HG02763 (cell line): ENCODE results near the gene ALPK3.

Experiments used
- ATAC-seq: cut with Tn5 transposase; IDR thresholded peaks from one replicate; pipeline ENCODE4 v1.9.1; 2021; ENCODE audit warnings: mild to moderate bottlenecking, moderate library complexity; ENCODE audit not compliant: unreplicated experiment

Gene ALPK3

DNA sequence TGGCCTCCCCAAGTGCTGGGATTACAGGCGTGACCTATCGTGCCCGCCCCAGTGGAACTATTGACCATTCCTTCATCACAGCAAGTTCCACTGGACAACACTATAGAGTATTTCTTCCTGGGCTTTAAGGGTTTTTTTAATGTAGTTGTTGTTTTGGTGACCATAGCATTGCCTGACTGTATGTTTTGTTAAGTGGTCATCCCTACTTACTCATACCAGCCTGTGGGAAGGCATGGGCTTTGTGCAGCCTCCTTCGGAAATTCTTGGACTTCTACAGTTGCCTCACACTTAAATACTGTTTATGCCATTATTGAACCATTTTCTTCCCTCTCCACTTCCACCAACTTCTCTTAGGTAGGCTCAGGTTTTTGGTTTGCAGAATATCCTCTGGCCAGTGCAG, 19.9 kb upstream of the ALPK3 start:
- no peak for ATAC-seq

- no peak for ATAC-seq
Observed at GRCh38 chr15:84797801-84798200, 19.4 kb upstream of the ALPK3 start.

DNA sequence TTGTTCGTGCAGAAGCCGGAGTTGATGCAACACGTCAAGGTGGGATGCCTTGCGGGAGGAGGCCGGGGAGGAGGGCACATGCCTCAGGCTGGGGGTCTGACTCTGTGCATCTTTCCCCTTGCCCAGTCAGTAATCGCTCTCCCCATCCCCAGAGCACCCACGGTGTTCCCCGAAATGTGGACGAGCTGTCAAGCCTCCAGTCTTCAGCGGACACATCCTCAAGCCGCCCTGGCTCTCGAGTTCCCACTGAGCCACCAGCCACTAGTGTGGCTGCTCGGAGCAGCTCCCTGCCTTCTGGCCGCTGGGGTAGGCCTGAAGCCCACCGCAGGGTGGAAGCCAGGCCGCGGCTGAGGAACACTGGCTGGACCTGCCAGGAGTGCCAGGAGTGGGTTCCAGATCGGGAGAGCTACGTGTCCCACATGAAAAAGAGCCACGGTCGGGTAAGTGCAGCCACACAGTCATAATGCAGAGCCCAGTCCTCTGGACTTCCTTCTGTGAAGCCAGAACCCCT, 18.7 kb upstream of the ALPK3 start:
- no peak for ATAC-seq

DNA sequence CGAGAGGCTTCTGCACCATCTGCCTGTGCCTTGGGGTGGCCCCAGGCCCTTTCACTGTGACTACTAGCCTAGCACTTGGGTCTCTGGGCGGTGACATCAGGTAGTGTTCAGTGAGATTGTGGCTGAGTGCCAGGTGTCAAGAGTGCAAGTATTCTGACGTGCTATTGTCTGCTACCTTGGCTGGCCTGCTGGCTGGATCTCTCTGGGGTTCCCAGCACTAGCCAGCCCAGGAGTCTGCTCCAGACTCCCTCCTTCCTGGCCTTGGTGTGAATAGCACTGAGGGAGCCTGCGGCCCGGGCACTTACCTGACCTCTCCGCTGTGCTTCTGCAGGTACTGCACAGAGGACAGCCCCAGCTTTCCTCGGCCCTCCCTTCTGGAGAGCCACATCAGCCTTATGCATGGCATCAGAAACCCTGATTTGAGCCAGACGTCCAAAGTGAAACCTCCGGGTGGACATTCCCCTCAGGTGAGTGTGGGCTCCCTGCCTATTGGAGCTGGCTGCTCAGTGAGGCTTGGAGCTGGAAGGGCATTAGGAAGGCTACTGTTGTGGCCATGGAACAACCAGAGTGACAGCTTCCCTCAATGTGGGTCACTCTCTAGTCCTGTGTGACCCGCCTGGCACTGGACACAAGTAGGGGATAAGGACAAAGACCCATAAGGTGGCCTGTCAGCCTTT, 17.5 kb upstream of the ALPK3 start:
- no peak for ATAC-seq

DNA sequence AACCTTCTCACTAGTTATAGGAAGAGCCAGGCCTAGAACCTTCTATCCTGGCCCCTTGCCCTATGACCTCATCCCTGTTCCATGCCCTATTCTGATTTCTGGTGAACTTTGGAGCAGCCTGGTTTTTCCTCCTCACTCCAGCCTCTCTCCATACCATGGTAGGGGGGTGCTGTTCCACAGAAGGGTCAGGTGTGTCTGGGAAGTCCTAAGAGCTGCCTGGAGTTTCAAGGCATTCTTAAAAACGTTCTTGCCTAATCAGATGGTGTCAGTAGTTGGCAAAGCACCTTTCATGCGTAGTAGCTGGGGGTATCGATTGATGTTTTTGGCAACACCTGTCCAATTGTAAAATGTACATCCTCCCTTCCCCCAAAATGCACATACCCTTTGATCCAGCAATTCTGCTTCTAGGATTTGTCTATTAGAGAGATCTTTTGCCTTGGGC, 16.8 kb upstream of the ALPK3 start:
- no peak for ATAC-seq

DNA sequence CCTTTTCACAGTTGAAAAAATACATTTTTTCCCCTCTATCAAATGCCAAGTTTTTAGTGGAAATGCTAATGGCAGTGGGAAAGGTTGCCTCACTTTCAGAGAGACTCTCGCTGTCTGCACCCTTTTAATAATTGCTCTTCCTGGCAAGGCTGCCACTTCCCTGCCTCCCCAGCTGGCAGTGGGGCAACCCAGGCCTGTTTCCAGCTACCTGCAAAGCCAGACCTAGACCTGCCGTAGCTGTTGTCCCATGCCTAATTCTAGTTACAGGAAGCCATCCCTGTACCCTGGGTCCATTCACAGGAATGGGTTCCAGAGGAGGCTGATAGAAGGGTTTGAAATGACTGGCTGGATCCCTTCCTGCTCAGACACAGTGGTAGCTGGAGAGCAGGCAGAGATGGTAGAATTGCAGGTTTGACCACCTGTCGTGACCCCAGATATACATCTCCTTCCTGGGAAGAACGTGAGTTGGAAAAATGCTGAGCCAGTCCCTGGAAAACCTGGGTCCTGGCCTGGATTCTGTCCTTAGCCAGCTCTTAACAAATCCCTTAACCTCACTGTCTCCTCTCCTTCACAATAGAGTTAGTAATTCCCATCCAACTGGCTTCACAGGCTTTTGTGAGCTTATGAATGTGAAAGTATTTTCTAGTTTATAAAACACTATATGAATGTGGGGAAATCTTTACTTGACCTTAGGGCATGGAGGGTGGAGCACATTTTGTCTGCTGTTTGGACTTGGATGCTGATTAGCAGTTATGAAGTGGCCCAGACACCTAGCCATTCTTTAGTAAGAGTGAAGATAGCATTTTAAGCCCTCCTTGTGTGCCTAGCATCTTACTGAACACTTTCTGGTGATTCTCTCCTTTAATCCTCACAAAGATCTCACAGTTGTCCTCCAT, 12.9 kb upstream of the ALPK3 start:
- ATAC-seq: no peak

DNA sequence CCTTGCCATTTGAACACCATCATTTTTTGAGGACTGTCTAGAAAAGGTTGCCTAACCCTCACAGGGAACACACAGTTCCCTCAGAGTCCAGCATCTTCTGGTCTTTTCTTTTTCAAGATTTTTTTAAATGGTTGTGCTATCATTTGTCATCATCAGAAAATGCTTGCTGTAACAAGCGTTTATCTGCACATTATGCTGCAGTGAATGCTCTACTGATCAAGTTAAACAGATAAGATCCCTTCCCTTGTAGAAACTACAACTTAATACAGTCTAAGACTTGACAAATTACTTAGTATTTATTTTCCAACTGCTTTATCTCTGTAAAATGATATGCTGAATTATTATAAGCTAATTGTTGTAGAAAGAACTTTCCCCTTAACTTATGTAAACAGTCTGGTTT, 11.9 kb upstream of the ALPK3 start:
- ATAC-seq: no peak

GRCh38 chr15:84807228-84807627, 9.9 kb upstream of the ALPK3 start:
- no peak for ATAC-seq

GRCh38 chr15:84810073-84810840, 6.9 kb upstream of the ALPK3 start:
- no peak for ATAC-seq

- no peak for ATAC-seq
Observed at GRCh38 chr15:84811151-84811550, 6.0 kb upstream of the ALPK3 start.

DNA sequence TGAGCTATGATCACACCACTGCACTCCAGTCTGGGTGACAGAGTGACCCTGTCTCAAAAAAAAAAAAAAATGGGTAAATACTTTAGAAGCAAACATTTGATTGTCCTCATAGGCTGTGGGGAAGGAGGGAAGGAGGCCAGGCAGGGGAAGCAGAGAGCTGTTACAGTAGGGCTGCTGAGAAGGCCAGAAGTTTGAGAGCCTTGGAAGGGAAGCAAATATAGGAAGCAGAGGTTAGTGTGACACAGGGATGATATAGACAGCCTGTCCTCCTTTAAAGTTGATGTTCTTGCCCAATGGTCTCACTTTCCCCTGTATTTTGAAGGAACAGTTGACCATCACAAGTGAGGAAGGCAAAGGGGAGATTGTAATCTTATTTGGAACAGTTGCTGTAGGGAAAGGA, 5.3 kb upstream of the ALPK3 start:
- no peak for ATAC-seq

DNA sequence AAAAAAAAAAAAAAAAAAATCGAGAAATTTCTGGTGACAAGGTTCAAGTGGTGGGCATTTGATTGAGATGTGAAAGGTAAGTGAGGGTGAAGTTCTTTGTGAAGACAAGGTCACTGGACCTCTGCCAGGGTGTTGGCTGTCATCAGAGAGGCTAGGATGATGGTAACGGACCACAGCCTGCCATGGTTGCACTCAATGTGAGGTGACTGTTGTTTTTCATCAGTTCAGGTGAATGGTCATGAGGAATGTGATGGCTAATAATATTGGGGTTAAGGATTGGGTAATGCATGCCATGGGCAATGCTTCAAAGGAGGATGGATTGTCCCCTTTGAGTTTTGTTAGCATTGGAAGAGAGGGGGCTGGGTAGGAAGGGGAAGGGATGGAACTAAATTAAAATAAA, 4.3 kb upstream of the ALPK3 start:
- no peak for ATAC-seq

DNA sequence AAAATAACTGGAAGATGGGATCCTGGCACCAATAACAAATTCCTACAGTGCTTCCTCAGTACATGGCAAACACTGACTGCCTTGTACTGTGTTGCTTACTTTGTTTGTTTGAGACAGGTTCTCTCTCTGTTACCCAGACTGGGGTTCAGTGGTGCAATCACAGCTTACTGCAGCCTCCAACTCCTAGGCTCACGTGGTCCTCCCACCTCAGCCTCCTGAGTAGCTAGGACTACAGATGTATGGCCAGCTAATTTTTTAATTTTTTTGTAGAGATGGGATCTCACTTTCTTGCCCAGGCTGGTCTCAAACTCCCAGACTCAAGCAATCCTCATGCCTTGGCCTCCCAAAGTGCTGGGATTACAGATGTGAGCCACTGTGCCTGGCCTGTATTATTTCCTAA, 3.7 kb upstream of the ALPK3 start:
- no peak for ATAC-seq

GRCh38 chr15:84813931-84814330, 3.2 kb upstream of the ALPK3 start:
- no peak for ATAC-seq

GRCh38 chr15:84814916-84815315, 2.2 kb upstream of the ALPK3 start:
- ATAC-seq: no peak

GRCh38 chr15:84817466-84818081, 418 bp downstream of the ALPK3 start:
- no peak for ATAC-seq

- no peak for ATAC-seq
Observed at GRCh38 chr15:84818261-84819131, 1.3 kb downstream of the ALPK3 start.

- no peak for ATAC-seq
Observed at GRCh38 chr15:84819291-84819768, 2.2 kb downstream of the ALPK3 start.

- ATAC-seq: no peak
Observed at GRCh38 chr15:84819791-84820190, 2.6 kb downstream of the ALPK3 start.

DNA sequence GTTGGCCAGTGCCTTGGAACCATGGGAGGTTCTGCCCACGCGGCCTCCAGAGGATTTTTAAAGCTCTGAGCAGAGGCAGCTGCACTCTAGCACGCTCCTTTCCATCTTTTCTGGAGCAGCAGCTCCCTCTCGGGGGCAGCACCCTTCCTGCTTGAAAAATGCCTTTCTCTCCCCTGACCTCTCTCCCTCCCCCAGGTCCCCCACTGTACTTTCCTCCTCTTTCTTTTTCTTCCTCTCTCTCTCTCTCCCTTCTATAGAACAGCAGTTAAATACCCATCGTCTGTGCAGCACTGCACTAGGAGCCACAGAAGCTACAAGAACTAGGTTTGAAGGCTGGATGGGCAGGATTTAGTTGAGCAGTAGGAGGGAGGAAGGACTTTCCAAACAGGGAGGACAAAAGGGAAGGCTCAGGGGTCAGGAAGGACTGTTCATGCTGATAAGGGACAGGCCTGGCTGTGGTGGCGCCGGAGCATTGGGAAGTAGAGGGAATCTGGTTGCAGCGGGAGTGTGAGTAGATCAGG, 4.4 kb downstream of the ALPK3 start:
- no peak for ATAC-seq
